Naive thymus-derived CD4-positive, alpha-beta T cell (primary cell): ENCODE results near the gene GPR31. TPM values are rescaled to one million over a fixed set of nuclear protein-coding genes. Genes with fewer than 3 reads are reported as not detected.
A peak's percentile ranks its signal among the peaks of the same experiment; 100 is the strongest.

Experiments used
- ATAC-seq: fragments of 150-1000 bp; cut with Tn5 transposase; 2 replicates; pipeline ENCODE4 v1.10.0; 2021; ENCODE audit warnings: mild to moderate bottlenecking, moderate library complexity
- CTCF ChIA-PET: fragments of 350-600 bp; sonication (Branson Sonifier 250); formaldehyde crosslinking; loops from one replicate; lab custom pipeline; 2021; ENCODE audit warnings: antibody characterized with exemption; lab: Charles Lee
- POLR2A ChIA-PET: fragments of 350-600 bp; sonication (Branson Sonifier 250); formaldehyde crosslinking; loops from one replicate; lab custom pipeline; 2021; ENCODE audit warnings: antibody characterized with exemption, inconsistent platforms; lab: Charles Lee
- DNase-seq, 9 donors: peaks; one replicate each; pipeline versions ENCODE4 v3.0.0 to v3.0.0-alpha.2; 2020 to 2022; ENCODE audit warnings: mixed read lengths in 1 of 9
- H3K27ac ChIP-seq: one replicate; pipeline ENCODE4 v1.7.0; 2013; ENCODE audit warnings: mild to moderate bottlenecking, low read depth, low read length, moderate library complexity
- H3K27me3 ChIP-seq, 2 donors: one replicate each; pipeline ENCODE4 v1.7.0; 2013; ENCODE audit warnings: low read length in 2 of 2, mild to moderate bottlenecking in 2 of 2, moderate library complexity in 2 of 2; ENCODE audit not compliant: control insufficient read depth in 2 of 2, insufficient read depth in 2 of 2
- H3K36me3 ChIP-seq, 3 experiments: 1 replicate in 2 of 3; 2 replicates in 1 of 3; pipeline ENCODE4 v1.7.0; 2013; ENCODE audit warnings: low read length in 3 of 3, mild to moderate bottlenecking in 3 of 3, moderate library complexity in 1 of 3; ENCODE audit not compliant: insufficient read depth in 3 of 3, control insufficient read depth in 2 of 3
- H3K4me1 ChIP-seq, 2 donors: one replicate each; pipeline ENCODE4 v1.7.0; 2013; ENCODE audit warnings: low read length in 2 of 2, mild to moderate bottlenecking in 2 of 2, moderate library complexity in 1 of 2; ENCODE audit not compliant: control insufficient read depth in 2 of 2, insufficient read depth in 2 of 2
- H3K4me3 ChIP-seq: 2 replicates; pipeline ENCODE4 v1.7.0; 2013; ENCODE audit warnings: mild to moderate bottlenecking, low read length
- H3K9me3 ChIP-seq, 3 experiments: 1 replicate in 2 of 3; 2 replicates in 1 of 3; pipeline ENCODE4 v1.7.0; 2013; ENCODE audit warnings: low read length in 3 of 3; ENCODE audit not compliant: control insufficient read depth in 2 of 3
- H3K27ac Mint-ChIP-seq, 9 donors: one replicate each; pipeline ENCODE4 v1.8.0; 2020 to 2022; ENCODE audit warnings: mixed read lengths in 9 of 9, mild to moderate bottlenecking in 8 of 9, moderate library complexity in 5 of 9, inconsistent platforms in 2 of 9
- H3K27me3 Mint-ChIP-seq, 5 donors: one replicate each; pipeline ENCODE4 v1.8.0; 2021 to 2022; ENCODE audit warnings: mixed read lengths in 5 of 5, mild to moderate bottlenecking in 1 of 5
- H3K36me3 Mint-ChIP-seq, 5 donors: one replicate each; pipeline ENCODE4 v1.8.0; 2020 to 2022; ENCODE audit warnings: mixed read lengths in 5 of 5, mild to moderate bottlenecking in 3 of 5, inconsistent platforms in 1 of 5
- H3K4me1 Mint-ChIP-seq, 7 donors: one replicate each; pipeline ENCODE4 v1.8.0; 2020 to 2022; ENCODE audit warnings: mixed read lengths in 7 of 7, mild to moderate bottlenecking in 3 of 7, inconsistent platforms in 1 of 7
- H3K4me3 Mint-ChIP-seq, 10 donors: one replicate each; pipeline ENCODE4 v1.8.0; 2020 to 2022; ENCODE audit warnings: mild to moderate bottlenecking in 10 of 10, mixed read lengths in 10 of 10, moderate library complexity in 6 of 10, inconsistent platforms in 2 of 10
- H3K9me3 Mint-ChIP-seq, 11 donors: one replicate each; pipeline ENCODE4 v1.8.0; 2020 to 2022; ENCODE audit warnings: mixed read lengths in 11 of 11, mild to moderate bottlenecking in 4 of 11, inconsistent platforms in 1 of 11, moderate library complexity in 1 of 11
- intact Hi-C, 2 donors: fragments of 100-400 bp; cut with micrococcal nuclease; formaldehyde crosslinking; loops; one replicate each; pipeline ENCODE4 v1.15.1; 2023
- polyA plus RNA-seq, 2 donors: library from polyadenylated mRNA; unstranded; fragments of 300-500 nt; fragmentation: Illumina TruSeq; gene quantifications; one replicate each; pipeline ENCODE4 v1.2.3, GENCODE V29; 2021
- total RNA-seq, 6 experiments: library from RNA in 5 of 6; stranded (reverse) in 5 of 6; gene quantifications; 1 replicate in 5 of 6; 2 replicates in 1 of 6; pipeline ENCODE4 v1.2.3 and lab custom pipeline; 2021 to 2026

The GPR31 gene
- total and polyA plus RNA-seq, 7 experiments from 2014 or later, result not detected

DNA sequence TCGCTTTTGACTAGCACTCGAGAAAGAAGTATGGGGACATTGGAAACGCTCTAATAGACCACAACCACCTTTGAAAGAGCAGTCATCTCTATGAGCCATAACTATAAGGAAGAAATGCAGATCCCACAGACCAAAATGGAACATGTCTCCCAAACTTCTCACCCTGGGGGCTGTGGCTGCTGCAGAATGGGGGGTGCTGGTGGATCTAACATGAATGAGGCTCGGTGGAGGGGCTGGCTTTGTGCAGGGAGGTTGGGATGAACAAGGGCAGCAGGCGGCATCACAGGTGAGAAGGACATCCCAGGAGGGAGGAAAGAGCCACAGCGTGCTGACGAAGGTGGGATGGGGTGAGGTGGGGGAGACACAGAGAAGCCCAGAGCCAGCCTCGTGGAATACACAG, 45.4 kb downstream of the GPR31 start:
- peaks cover 0 to 4% of the 10 kb centered on the region in 2 donors for H3K4me1 ChIP-seq
- ATAC-seq, result no peak

DNA sequence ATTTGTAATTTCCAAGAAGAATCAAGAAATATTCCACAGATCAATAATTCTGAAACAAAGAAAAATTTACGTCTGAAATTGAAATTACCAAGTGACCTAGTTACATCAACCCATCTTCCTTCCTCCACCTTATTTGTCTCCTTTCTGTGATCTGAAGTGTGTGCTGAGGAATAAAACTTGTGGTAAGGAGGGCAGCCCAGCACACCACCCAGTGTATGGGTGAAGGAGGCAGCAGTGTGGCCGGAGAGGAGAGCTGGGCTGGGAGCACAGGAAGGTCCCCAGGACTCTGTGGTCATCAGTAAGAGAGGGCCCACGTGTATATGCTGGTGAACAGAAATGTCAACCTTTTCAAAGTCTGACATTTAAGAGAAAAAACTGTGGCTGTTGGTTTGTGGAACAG, 46.2 kb downstream of the GPR31 start:
- Mint-ChIP-seq H3K27ac (no peak overlapping the region), H3K4me3 (peak overlapping the region in 2 of 10 donors; percentile 26 to 62), H3K4me1 (peaks cover 0 to 13% (median 11%) of the 10 kb centered on the region in 7 donors), H3K9me3 (no peaks in the 10 kb centered on the region), H3K27me3 (peaks cover 3 to 9% (median 8%) of the 10 kb centered on the region in 5 donors), H3K36me3 (no peaks in the 10 kb centered on the region)
- ChIA-PET POLR2A (no interaction called here), CTCF (no interaction called here)
- peaks cover 0 to 4% of the 10 kb centered on the region in 2 donors for H3K4me1 ChIP-seq
- no peak overlapping the region for H3K27ac ChIP-seq
- intact Hi-C loops, result no loop called here
- DNase-seq (no peak), ATAC-seq (no peak)
- H3K4me3 ChIP-seq, result peak overlapping the region; percentile 8
- no peaks in the 10 kb centered on the region for H3K27me3 ChIP-seq
- H3K9me3 ChIP-seq, result no peaks in the 10 kb centered on the region
- no peaks in the 10 kb centered on the region for H3K36me3 ChIP-seq

More for the DNA sequence above, 45.4 kb downstream of the GPR31 start:
- H3K27ac ChIP-seq, result no peak overlapping the region
- H3K27me3 Mint-ChIP-seq, result peaks cover 3 to 9% (median 8%) of the 10 kb centered on the region in 5 donors
- CTCF ChIA-PET, result no interaction called here
- no peaks in the 10 kb centered on the region for H3K9me3 ChIP-seq
- H3K36me3 ChIP-seq, result no peaks in the 10 kb centered on the region
- intact Hi-C loops, result no loop called here
- H3K4me3 ChIP-seq, result peak overlapping the region; percentile 8
- POLR2A ChIA-PET, result no interaction called here
- H3K9me3 Mint-ChIP-seq, result no peaks in the 10 kb centered on the region
- H3K27me3 ChIP-seq, result no peaks in the 10 kb centered on the region
- H3K4me1 Mint-ChIP-seq, result peaks cover 0 to 13% (median 11%) of the 10 kb centered on the region in 7 donors
- no peaks in the 10 kb centered on the region for H3K36me3 Mint-ChIP-seq
- H3K27ac Mint-ChIP-seq, result no peak overlapping the region
- no peak for DNase-seq
- H3K4me3 Mint-ChIP-seq, result peak overlapping the region in 1 of 10 donors; percentile 62

DNA sequence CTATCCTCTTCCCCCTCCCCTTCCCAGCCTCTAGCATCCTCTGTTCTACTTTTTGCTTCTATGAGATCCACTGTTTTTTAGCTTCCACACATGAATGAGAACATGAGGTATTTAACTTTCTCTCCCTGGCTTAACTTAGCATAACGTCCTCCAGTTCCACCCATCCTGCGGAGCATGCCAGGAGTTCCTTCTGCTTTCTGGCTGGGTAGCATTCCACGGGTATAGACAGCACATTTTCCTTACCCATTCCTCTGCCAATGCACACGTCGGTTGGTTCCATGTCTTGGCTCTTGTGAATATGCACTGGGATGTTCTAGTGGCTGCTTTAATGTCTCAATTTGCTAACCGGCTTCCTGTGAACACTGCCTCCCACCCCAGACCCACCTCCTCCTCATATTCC, 48.1 kb downstream of the GPR31 start:
- H3K27ac ChIP-seq, result no peak overlapping the region
- peaks cover 0 to 4% of the 10 kb centered on the region in 2 donors for H3K4me1 ChIP-seq
- ChIA-PET CTCF (interaction anchor here (0.7 kb wide), 1 partner anchor 121 kb away, joined by 3 read pairs; no protein-coding TSS in a partner anchor), POLR2A (no interaction called here)
- H3K4me1 Mint-ChIP-seq, result peaks cover 0 to 13% (median 11%) of the 10 kb centered on the region in 7 donors
- H3K9me3 Mint-ChIP-seq, result peaks cover 0 to 2% (median 0%) of the 10 kb centered on the region in 11 donors
- H3K27me3 Mint-ChIP-seq, result peaks cover 3 to 9% (median 8%) of the 10 kb centered on the region in 5 donors
- intact Hi-C loops, result no loop called here
- DNase-seq, result no peak
- no peaks in the 10 kb centered on the region for H3K9me3 ChIP-seq
- no peaks in the 10 kb centered on the region for H3K36me3 Mint-ChIP-seq
- H3K27ac Mint-ChIP-seq, result no peak overlapping the region
- no peak overlapping the region for H3K4me3 Mint-ChIP-seq
- H3K36me3 ChIP-seq, result no peaks in the 10 kb centered on the region
- no peak overlapping the region for H3K4me3 ChIP-seq
- H3K27me3 ChIP-seq, result no peaks in the 10 kb centered on the region
- no peak for ATAC-seq

DNA sequence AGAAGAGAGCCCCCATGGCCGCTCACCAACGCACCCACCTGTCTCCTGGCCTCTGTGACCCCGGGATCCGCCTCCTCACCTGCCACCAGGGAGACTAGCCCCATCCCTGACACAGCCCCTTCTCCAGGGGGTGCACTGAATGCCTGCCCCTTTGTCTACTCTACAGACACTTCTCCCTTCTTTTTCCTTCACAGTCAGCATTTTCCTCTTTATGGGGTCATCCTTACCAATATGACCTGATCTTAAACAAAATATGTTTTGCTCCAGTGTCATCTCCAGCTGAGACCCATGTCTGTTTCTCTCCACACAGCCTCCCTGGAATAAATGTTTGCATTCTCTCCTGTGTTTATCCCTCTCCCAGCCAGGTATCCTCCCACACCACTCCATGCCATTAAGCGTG, 49.5 kb downstream of the GPR31 start:
- no peaks in the 10 kb centered on the region for H3K9me3 ChIP-seq
- Mint-ChIP-seq H3K27ac (no peak overlapping the region), H3K4me1 (peaks cover 3 to 16% (median 11%) of the 10 kb centered on the region in 7 donors), H3K27me3 (peaks cover 3 to 9% (median 8%) of the 10 kb centered on the region in 5 donors), H3K36me3 (no peaks in the 10 kb centered on the region), H3K9me3 (peaks cover 0 to 2% (median 0%) of the 10 kb centered on the region in 11 donors), H3K4me3 (no peak overlapping the region)
- DNase-seq, result no peak
- CTCF ChIA-PET, result no interaction called here
- ATAC-seq, result no peak
- H3K36me3 ChIP-seq, result no peaks in the 10 kb centered on the region
- no peak overlapping the region for H3K4me3 ChIP-seq
- H3K27me3 ChIP-seq, result no peaks in the 10 kb centered on the region
- POLR2A ChIA-PET, result no interaction called here
- intact Hi-C loops, result no loop called here
- H3K27ac ChIP-seq, result no peak overlapping the region
- H3K4me1 ChIP-seq, result no peaks in the 10 kb centered on the region

DNA sequence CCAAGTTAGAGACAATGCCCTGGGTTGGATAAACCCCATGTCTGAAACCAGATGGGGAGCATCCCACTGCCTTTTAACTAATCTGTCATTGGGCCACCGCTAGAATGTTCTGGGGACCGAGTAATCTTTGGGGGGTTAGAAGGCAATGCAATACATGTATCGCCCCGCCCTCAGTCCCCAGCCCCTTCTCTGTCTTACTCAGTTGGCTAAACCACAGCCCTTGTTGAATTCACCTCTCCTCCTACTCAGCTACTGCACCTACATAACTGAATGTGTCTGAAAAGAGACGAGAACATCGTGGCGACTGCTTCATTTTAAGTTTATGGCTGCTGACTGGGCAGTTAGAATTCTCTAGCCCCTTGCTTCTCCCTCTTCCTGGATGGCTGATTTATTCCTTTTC, 50.0 kb downstream of the GPR31 start:
- Mint-ChIP-seq H3K27ac (no peak overlapping the region), H3K36me3 (no peaks in the 10 kb centered on the region), H3K9me3 (peaks cover 0 to 2% (median 0%) of the 10 kb centered on the region in 11 donors), H3K4me1 (peaks cover 7 to 13% (median 9%) of the 10 kb centered on the region in 7 donors), H3K4me3 (no peak overlapping the region), H3K27me3 (peaks cover 3 to 9% (median 8%) of the 10 kb centered on the region in 5 donors)
- ATAC-seq (no peak), DNase-seq (no peak)
- Histone ChIP-seq H3K4me1 (no peaks in the 10 kb centered on the region), H3K9me3 (no peaks in the 10 kb centered on the region), H3K4me3 (no peak overlapping the region), H3K36me3 (no peaks in the 10 kb centered on the region), H3K27me3 (no peaks in the 10 kb centered on the region), H3K27ac (no peak overlapping the region)
- POLR2A ChIA-PET, result no interaction called here
- CTCF ChIA-PET, result no interaction called here
- intact Hi-C loops, result no loop called here

DNA sequence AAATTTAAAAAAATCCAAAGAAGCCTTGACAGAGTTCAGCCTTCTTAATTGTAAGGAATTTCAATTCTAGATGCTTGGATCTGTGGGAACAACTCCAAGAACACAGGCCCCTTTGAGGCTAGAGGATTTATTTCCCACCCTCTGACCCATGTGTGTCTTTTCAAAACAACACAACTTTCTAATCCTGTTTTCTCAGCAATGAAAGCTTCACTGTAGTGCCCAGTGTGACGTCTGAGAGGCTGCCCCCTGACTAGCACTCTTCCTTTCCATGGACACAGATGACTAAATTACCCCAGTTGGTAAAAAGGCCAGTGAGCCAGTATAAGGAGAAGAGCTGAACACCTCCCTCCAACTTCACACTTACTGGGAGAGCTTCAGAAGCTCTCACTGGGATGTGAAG, 51.4 kb downstream of the GPR31 start:
- Mint-ChIP-seq H3K4me1 (peaks cover 0 to 10% (median under 1%) of the 10 kb centered on the region in 7 donors), H3K27ac (no peak overlapping the region), H3K36me3 (no peaks in the 10 kb centered on the region), H3K27me3 (peaks cover 3 to 9% (median 7%) of the 10 kb centered on the region in 5 donors), H3K9me3 (peaks cover 0 to 2% (median 0%) of the 10 kb centered on the region in 11 donors), H3K4me3 (no peak overlapping the region)
- Histone ChIP-seq H3K4me1 (no peaks in the 10 kb centered on the region), H3K36me3 (no peaks in the 10 kb centered on the region), H3K4me3 (no peak overlapping the region), H3K27me3 (no peaks in the 10 kb centered on the region), H3K27ac (no peak overlapping the region), H3K9me3 (no peaks in the 10 kb centered on the region)
- ATAC-seq, result no peak
- CTCF ChIA-PET, result no interaction called here
- POLR2A ChIA-PET, result no interaction called here
- intact Hi-C loops, result no loop called here
- no peak for DNase-seq
